Left lung (tissue), 14 donors: ENCODE results near the gene MC1R. TPM values are rescaled to one million over a fixed set of nuclear protein-coding genes. Genes with fewer than 3 reads are reported as not detected.

ENCODE experiments used
- ATAC-seq: fragments of 200-7000 bp; cut with Tn5 transposase; one replicate; pipeline ENCODE4 v1.9.1; 2020; ENCODE audit warnings: moderate library complexity
- DNase-seq, 4 donors: peaks; one replicate each; pipeline ENCODE4 v3.0.0-alpha.2; 2013 to 2020
- H3K27ac ChIP-seq, 2 donors: fragments of 200-600 bp; sonication (generic) in 1 of 2; one replicate each; pipeline versions ENCODE4 v1.5.0 to v1.8.0; 2020 to 2021
- H3K27me3 ChIP-seq, 2 donors: fragments of 200-600 bp; sonication (generic) in 1 of 2; one replicate each; pipeline versions ENCODE4 v1.5.0 to v1.8.0; 2020 to 2021
- H3K36me3 ChIP-seq, 2 donors: fragments of 200-600 bp; sonication (generic) in 1 of 2; one replicate each; pipeline versions ENCODE4 v1.5.0 to v1.8.0; 2020 to 2021
- H3K4me1 ChIP-seq, 2 donors: fragments of 200-600 bp; one replicate each; pipeline ENCODE4 v1.8.0; 2021
- H3K4me3 ChIP-seq, 2 donors: fragments of 200-600 bp; sonication (generic) in 1 of 2; one replicate each; pipeline versions ENCODE4 v1.5.0 to v1.8.0; 2020 to 2021; ENCODE audit warnings: mild to moderate bottlenecking in 1 of 2
- H3K9me3 ChIP-seq, 2 donors: fragments of 200-600 bp; sonication (generic) in 1 of 2; one replicate each; pipeline versions ENCODE4 v1.5.0 to v1.8.0; 2020 to 2021
- intact Hi-C, 2 donors: fragments of 100-400 bp; cut with DNase I; formaldehyde crosslinking; loops; one replicate each; pipeline versions ENCODE4 v1.11.2 to v1.14.2; 2022
- long read RNA-seq, 12 donors: library from polyadenylated mRNA in 2 of 12; unstranded in 2 of 12; transcript quantifications; one replicate each; pipeline ENCODE4 v2.0.0 and lab custom pipeline, GENCODE V29; 2019 to 2026
- polyA plus RNA-seq, 6 donors: library from polyadenylated mRNA; unstranded; fragments of 120-200 nt; gene quantifications; one replicate each; pipeline ENCODE4 v1.2.1, GENCODE V29; 2013; ENCODE audit not compliant: insufficient read length in 6 of 6
- total RNA-seq, 2 donors: library from RNA; stranded (reverse); fragmentation: NEBNext Ultra II Directional; extraction: Animal tissue kit (Norgen Biotek cat#: 25700); gene quantifications; one replicate each; pipeline ENCODE4 v1.2.1, GENCODE V29; 2021
- TF ChIP-seq, protein P1 (sequence below), 2 donors: fragments of 200-600 bp; sonication (generic) in 1 of 2; IDR thresholded peaks; one replicate each; pipeline versions ENCODE4 v1.5.0 to v1.8.0; 2021; ENCODE audit warnings: antibody characterized with exemption in 2 of 2
- donor health status: DM: no; HTN: yes; CAD: no.
- donor health status: DM: no; HTN: no; CAD: no.

MC1R gene
- total RNA-seq (1 to 10 TPM; 3.5 to 3.9 TPM), polyA plus RNA-seq (1 to 10 TPM; 2.9 to 5.0 (median 3.2) TPM)
- long read RNA-seq, donor 1, partial matches to known transcripts: 0 of 2 reads
- long read RNA-seq, donor 1, other reads (novel, unspliced or antisense): 0 of 2 reads
- long read RNA-seq, donor 2: 0 reads
- long read RNA-seq, donor 3, partial matches to known transcripts: 0 of 1 reads
- long read RNA-seq, donor 3, other reads (novel, unspliced or antisense): 0 of 1 reads
- long read RNA-seq, donor 4: 0 reads
- long read RNA-seq, donor 5, partial matches to known transcripts: 0 of 2 reads
- long read RNA-seq, donor 5, other reads (novel, unspliced or antisense): 0 of 2 reads
- long read RNA-seq, donor 6, partial matches to known transcripts: 0 of 1 reads
- long read RNA-seq, donor 6, other reads (novel, unspliced or antisense): 0 of 1 reads
- long read RNA-seq, donor 7, partial matches to known transcripts: 0 of 2 reads
- long read RNA-seq, donor 7, other reads (novel, unspliced or antisense): 0 of 2 reads
- long read RNA-seq, donor 8, partial matches to known transcripts: 0 of 2 reads
- long read RNA-seq, donor 8, other reads (novel, unspliced or antisense): 0 of 2 reads
- long read RNA-seq, donor 9: 0 reads
- long read RNA-seq, donor 10: 0 reads
- long read RNA-seq, donor 11: 0 reads
- long read RNA-seq, donor 12, partial matches to known transcripts: 0 of 1 reads
- long read RNA-seq, donor 12, other reads (novel, unspliced or antisense): 0 of 1 reads

DNA sequence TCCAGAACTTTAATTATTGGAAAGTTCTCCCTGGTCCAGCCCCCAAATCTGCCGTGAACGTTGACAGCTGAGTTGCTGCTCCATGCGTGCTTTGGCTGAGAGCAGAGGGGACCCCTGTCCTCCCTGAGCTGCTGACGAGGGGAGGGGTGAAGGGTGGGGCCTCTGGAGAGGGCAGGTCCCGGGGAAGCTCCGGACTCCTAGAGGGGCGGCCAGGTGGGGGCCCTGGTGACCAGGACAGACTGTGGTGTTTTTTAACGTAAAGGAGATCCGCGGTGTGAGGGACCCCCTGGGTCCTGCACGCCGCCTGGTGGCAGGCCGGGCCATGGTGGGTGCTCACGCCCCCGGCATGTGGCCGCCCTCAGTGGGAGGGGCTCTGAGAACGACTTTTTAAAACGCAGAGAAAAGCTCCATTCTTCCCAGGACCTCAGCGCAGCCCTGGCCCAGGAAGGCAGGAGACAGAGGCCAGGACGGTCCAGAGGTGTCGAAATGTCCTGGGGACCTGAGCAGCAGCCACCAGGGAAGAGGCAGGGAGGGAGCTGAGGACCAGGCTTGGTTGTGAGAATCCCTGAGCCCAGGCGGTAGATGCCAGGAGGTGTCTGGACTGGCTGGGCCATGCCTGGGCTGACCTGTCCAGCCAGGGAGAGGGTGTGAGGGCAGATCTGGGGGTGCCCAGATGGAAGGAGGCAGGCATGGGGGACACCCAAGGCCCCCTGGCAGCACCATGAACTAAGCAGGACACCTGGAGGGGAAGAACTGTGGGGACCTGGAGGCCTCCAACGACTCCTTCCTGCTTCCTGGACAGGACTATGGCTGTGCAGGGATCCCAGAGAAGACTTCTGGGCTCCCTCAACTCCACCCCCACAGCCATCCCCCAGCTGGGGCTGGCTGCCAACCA is at the start of gene MC1R:
TSS of gene MC1R (plus strand) at position 410 of the 895 bp plus-strand sequence. CDS start at position 807, 397 bp downstream.
- intact Hi-C loops: no loop called here
- peaks cover 0 to 61% of the 10 kb centered on the region in 2 donors for H3K27me3 ChIP-seq
- H3K36me3 ChIP-seq: peaks cover 0 to under 1% of the 10 kb centered on the region in 2 donors
- no peak for ATAC-seq
- H3K4me3 ChIP-seq: peak within 1 kb of the TSS; percentile 10 to 23
- TF ChIP-seq, protein P1, sequence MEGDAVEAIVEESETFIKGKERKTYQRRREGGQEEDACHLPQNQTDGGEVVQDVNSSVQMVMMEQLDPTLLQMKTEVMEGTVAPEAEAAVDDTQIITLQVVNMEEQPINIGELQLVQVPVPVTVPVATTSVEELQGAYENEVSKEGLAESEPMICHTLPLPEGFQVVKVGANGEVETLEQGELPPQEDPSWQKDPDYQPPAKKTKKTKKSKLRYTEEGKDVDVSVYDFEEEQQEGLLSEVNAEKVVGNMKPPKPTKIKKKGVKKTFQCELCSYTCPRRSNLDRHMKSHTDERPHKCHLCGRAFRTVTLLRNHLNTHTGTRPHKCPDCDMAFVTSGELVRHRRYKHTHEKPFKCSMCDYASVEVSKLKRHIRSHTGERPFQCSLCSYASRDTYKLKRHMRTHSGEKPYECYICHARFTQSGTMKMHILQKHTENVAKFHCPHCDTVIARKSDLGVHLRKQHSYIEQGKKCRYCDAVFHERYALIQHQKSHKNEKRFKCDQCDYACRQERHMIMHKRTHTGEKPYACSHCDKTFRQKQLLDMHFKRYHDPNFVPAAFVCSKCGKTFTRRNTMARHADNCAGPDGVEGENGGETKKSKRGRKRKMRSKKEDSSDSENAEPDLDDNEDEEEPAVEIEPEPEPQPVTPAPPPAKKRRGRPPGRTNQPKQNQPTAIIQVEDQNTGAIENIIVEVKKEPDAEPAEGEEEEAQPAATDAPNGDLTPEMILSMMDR (IDR thresholded peaks at IDR 0.05): peak; percentile 14 to 21
- H3K4me1 ChIP-seq: peaks cover 30 to 58% of the 10 kb centered on the region in 2 donors
- H3K27ac ChIP-seq: peak within 1 kb of the TSS; percentile 15 to 62
- peak in 2 of 4 donors; percentile 46 to 75 for DNase-seq
- H3K9me3 ChIP-seq: no peaks in the 10 kb centered on the region

- H3K36me3 ChIP-seq: no peaks in the 10 kb centered on the region
- DNase-seq: no peak
- H3K27ac ChIP-seq: no peak overlapping the region
- no peak for ATAC-seq
- H3K4me1 ChIP-seq: peaks cover 11 to 19% of the 10 kb centered on the region in 2 donors
- H3K9me3 ChIP-seq: peaks cover 0 to 10% of the 10 kb centered on the region in 2 donors
- TF ChIP-seq, protein P1 (IDR thresholded peaks at IDR 0.05): no peak
- H3K27me3 ChIP-seq: no peaks in the 10 kb centered on the region
- intact Hi-C loops: loop anchor here in 1 of 2 donors (10.0 kb wide), 1 partner anchor 115 kb away; no protein-coding TSS in a partner anchor
- H3K4me3 ChIP-seq: no peak overlapping the region
Observed at GRCh38 chr16:89869911-89870310, 48.8 kb upstream of the MC1R start.

DNA sequence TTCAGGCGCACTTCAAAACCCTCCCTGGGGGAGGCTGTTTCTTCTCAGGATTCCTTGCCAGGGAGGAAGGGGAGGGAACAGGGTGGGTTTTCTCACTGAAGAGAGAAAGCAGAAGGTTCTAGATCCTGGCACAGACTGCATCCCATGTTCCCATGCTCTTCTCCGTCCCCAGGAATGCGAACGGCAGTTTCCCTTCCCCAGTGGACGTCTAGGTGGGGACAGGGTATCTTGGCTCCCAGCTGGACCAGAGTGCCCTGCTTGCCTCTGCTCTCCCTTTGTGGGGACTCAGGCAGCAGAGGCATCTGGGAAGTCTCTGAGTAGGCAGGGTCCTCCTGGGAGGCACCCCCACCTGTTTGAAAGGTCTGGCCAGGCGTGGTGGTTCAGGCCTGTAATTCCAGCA is 48.2 kb upstream of the MC1R start:
- H3K9me3 ChIP-seq: peaks cover 0 to 10% of the 10 kb centered on the region in 2 donors
- intact Hi-C loops: no loop called here

DNA sequence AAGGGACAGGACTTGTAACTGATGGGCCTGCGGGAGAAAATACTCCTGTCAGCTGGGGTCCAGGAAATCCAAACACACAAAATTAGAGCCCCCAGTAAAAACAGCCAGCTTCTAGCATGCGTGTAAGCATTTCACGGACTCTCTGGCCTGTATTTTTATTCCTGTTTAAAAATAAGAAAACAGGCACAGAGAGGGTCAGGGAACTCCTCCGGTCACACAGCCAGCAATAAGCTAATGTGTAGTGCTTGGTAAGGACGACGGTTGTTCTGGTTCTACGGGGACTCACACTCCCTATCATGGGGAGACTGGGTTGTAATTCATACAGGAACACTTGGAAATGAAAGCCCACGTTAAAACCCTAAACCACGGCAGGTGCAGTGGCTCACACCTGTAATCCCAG is 46.8 kb upstream of the MC1R start:
- ATAC-seq (no peak), DNase-seq (no peak)
- H3K36me3 ChIP-seq: peaks cover 0 to 9% of the 10 kb centered on the region in 2 donors
- no peak overlapping the region for H3K27ac ChIP-seq
- H3K9me3 ChIP-seq: peaks cover 0 to 10% of the 10 kb centered on the region in 2 donors
- TF ChIP-seq, protein P1 (IDR thresholded peaks at IDR 0.05): no peak
- H3K27me3 ChIP-seq: no peaks in the 10 kb centered on the region
- intact Hi-C loops: no loop called here
- no peak overlapping the region for H3K4me3 ChIP-seq
- H3K4me1 ChIP-seq: peaks cover 14 to 19% of the 10 kb centered on the region in 2 donors

More for the DNA sequence above, 48.2 kb upstream of the MC1R start:
- Histone ChIP-seq H3K4me1 (peaks cover 14 to 19% of the 10 kb centered on the region in 2 donors), H3K27ac (no peak overlapping the region), H3K4me3 (no peak overlapping the region), H3K27me3 (no peaks in the 10 kb centered on the region), H3K36me3 (no peaks in the 10 kb centered on the region)
- TF ChIP-seq, protein P1 (IDR thresholded peaks at IDR 0.05): no peak
- DNase-seq: no peak
- ATAC-seq: no peak
